ENCODE data around the gene ZNF317. TPM values are rescaled to one million over a fixed set of nuclear protein-coding genes. Genes with fewer than 3 reads are reported as not detected.

The ZNF317 gene
- total and polyA plus RNA-seq, 2 of the 13 experiments (the other 11 are each of a cell fraction or from before 2014, with no cell fraction given): 14.0 to 27.9 TPM

DNA sequence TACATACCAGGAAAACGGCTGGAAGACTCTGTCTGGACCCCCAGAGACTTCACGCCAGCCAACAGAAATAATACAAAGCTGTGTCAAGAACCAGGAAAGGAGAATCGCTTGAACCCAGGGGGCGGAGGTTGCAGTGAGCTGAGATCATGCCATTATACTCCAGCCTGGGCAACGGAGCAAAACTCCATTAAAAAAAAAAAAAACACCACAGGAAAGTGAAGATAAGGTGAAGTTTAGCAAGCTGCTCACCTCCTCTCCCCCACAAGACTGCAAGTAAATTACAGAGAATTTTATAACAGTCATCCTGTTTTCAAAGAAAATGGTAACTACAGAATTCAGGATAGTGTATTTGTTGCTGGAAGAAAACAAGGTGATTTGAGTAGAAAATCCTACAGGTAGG, 23.6 kb upstream of the ZNF317 start:
- Histone ChIP-seq H3K4me2 (ENCODE audit: low read depth, low read length) (no peak overlapping the region), H3K4me1 (ENCODE audit: insufficient read depth, low read length) (no peaks in the 10 kb centered on the region), H3K27ac (ENCODE audit: extremely low read length, insufficient read depth, low read length) (no peak overlapping the region), H3K36me3 (replicated peaks in 1 of 2; ENCODE audit: control insufficient read depth in 1 of 2, insufficient read depth in 2 of 2, low read length in 2 of 2) (no peaks in the 10 kb centered on the region), H4K20me1 (ENCODE audit: insufficient read depth, low read length) (no peaks in the 10 kb centered on the region), H3K4me3 (replicated peaks in 1 of 3; ENCODE audit: insufficient read depth in 1 of 3, low read depth in 2 of 3, low read length in 3 of 3) (no peak overlapping the region), H3K9ac (ENCODE audit: insufficient read depth, low read depth, low read length) (no peak overlapping the region), H3K79me2 (ENCODE audit: insufficient read depth, low read length) (no peaks in the 10 kb centered on the region), H2AFZ (ENCODE audit: low read length) (no peak overlapping the region), H3K27me3 (ENCODE audit: control insufficient read depth in 1 of 2, insufficient read depth in 2 of 2, low read length in 2 of 2) (no peaks in the 10 kb centered on the region), H3K9me3 (ENCODE audit: low read length) (no peaks in the 10 kb centered on the region)
- no peak for DNase-seq (ENCODE audit: low spot score)
- BruUV-seq (replicated peaks): no TSS peak
- in situ Hi-C loops (cut with HindIII; ENCODE audit: extremely low pct_ligation_motif_present, low pct_unique_long_range_greater_than_20kb) (no loop called here), intact Hi-C loops (cut with micrococcal nuclease; ENCODE audit: unreplicated experiment) (no loop called here)
- 22% methylated on average over 5 of the region's 5 CpGs for WGBS (ENCODE audit: low lambda C conversion rate)
- ChIA-PET POLR2A (no interaction called here), CTCF (ENCODE audit: low intra/inter-chr PET ratio, low total read pairs) (no interaction called here)
- ATAC-seq: no peak
- no peak for FAIRE-seq
- TF ChIP-seq, protein P1, sequence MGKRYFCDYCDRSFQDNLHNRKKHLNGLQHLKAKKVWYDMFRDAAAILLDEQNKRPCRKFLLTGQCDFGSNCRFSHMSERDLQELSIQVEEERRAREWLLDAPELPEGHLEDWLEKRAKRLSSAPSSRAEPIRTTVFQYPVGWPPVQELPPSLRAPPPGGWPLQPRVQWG (CRISPR knock-in tag; IDR thresholded peaks at IDR 0.05; ENCODE audit: borderline replicate concordance, low read depth): no peak
- TF ChIP-seq NR2F6 (IDR thresholded peaks at IDR 0.05) (no peak), NR2F6 (CRISPR knock-in tag; IDR thresholded peaks at IDR 0.05) (no peak)

DNA sequence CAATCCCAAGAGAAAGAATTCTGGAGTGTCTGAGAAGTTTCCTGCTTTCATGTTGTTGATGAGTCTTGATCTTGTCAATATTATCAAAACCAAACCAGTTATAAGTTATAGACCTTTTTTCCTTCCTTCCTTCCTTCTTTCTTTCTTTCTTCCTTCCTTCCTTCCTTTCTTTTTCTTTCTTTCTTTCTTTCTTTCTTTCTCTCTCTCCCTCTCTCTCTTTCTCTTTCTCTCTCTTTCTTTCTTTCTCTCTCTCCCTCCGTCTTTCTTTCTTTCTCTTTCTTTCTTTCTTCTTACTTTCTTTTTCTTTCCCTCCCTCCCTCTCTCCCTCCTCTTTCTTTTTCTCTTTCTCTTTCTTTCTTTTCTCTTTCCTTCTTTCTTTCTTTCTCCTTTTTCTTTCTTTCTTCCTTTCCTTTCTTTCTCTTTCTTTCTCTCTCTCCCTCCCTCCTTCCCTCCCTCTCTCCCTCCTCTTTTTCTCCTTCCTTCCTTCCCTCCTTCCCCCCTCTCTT, 13.2 kb upstream of the ZNF317 start, which contains the start of gene OR7G3:
Gene OR7G3, minus strand, starts transcription at position 51 of the 506 bp plus-strand sequence. Its CDS starts 0 bp downstream, at position 51.
- Histone ChIP-seq H3K4me3 (replicated peaks in 1 of 3; ENCODE audit: insufficient read depth in 1 of 3, low read depth in 2 of 3, low read length in 3 of 3) (no peak within 1 kb of the TSS), H4K20me1 (ENCODE audit: insufficient read depth, low read length) (no peaks in the 10 kb centered on the region), H3K27me3 (ENCODE audit: control insufficient read depth in 1 of 2, insufficient read depth in 2 of 2, low read length in 2 of 2) (no peaks in the 10 kb centered on the region), H3K4me1 (ENCODE audit: insufficient read depth, low read length) (no peaks in the 10 kb centered on the region), H3K27ac (ENCODE audit: extremely low read length, insufficient read depth, low read length) (no peak within 1 kb of the TSS), H3K36me3 (replicated peaks in 1 of 2; ENCODE audit: control insufficient read depth in 1 of 2, insufficient read depth in 2 of 2, low read length in 2 of 2) (no peaks in the 10 kb centered on the region), H3K79me2 (ENCODE audit: insufficient read depth, low read length) (no peaks in the 10 kb centered on the region), H3K9me3 (ENCODE audit: low read length) (no peaks in the 10 kb centered on the region), H3K4me2 (ENCODE audit: low read depth, low read length) (no peak within 1 kb of the TSS), H3K9ac (ENCODE audit: insufficient read depth, low read depth, low read length) (no peak within 1 kb of the TSS), H2AFZ (ENCODE audit: low read length) (no peak within 1 kb of the TSS)
- POLR2A ChIA-PET: no interaction called here
- CTCF ChIA-PET (ENCODE audit: low intra/inter-chr PET ratio, low total read pairs): no interaction called here
- FAIRE-seq: no peak
- TF ChIP-seq ZBTB20 (CRISPR knock-in tag; IDR thresholded peaks at IDR 0.05; ENCODE audit: borderline replicate concordance, low read depth) (no peak), ZNF101 (CRISPR knock-in tag; IDR thresholded peaks at IDR 0.05; ENCODE audit: borderline replicate concordance, low read depth) (no peak), ZBTB7A (CRISPR knock-in tag; IDR thresholded peaks at IDR 0.05) (no peak), IKZF4 (CRISPR knock-in tag; IDR thresholded peaks at IDR 0.05; ENCODE audit: borderline replicate concordance, low read depth, not compliant biosample characterization) (no peak)
- TF ChIP-seq, protein P2, sequence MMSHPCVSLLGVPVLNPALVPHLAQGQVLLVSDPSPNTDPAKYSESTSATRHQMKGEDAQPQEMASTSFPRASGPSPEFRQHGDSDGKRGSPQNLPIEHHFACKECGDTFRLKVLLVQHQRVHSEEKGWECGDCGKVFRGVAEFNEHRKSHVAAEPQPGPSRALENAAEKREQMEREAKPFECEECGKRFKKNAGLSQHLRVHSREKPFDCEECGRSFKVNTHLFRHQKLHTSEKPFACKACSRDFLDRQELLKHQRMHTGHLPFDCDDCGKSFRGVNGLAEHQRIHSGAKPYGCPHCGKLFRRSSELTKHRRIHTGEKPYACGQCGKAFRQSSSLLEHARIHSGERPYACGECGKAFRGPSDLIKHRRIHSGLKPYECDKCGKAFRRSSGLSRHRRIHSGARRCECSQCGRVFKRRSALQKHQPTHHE (CRISPR knock-in tag; IDR thresholded peaks at IDR 0.05; ENCODE audit: borderline replicate concordance): no peak
- intact Hi-C loops (cut with micrococcal nuclease; ENCODE audit: unreplicated experiment): no loop called here
- 4% methylated on average over 1 of the region's 1 CpG for whole genome bisulfite sequencing (ENCODE audit: low lambda C conversion rate)
- no peak for DNase-seq (ENCODE audit: low spot score)
- ATAC-seq: no peak
- BruUV-seq (replicated peaks): no TSS peak
- in situ Hi-C loops (cut with HindIII; ENCODE audit: extremely low pct_ligation_motif_present, low pct_unique_long_range_greater_than_20kb): loop anchor here (25.0 kb wide), 1 partner anchor 660 kb away; no protein-coding TSS in a partner anchor

Measured in HepG2 (cell line).